RWPE2 (cell line): ENCODE measurements around the gene TCF3.

Source experiments
- ATAC-seq: fragments of 200-7000 bp; cut with Tn5 transposase; 3 replicates; pipeline ENCODE4 v1.9.1; 2021; ENCODE audit warnings: low read depth
- DNase-seq: peaks from one replicate; pipeline ENCODE4 v3.0.0-alpha.2; 2020; ENCODE audit warnings: low spot score
- H3K27ac ChIP-seq: fragments of 450-650 bp; 2 replicates; pipeline ENCODE4 v1.5.1; 2017; ENCODE audit warnings: mild to moderate bottlenecking; ENCODE audit not compliant: poor library complexity, severe bottlenecking
- H3K27me3 ChIP-seq: fragments of 250-450 bp; sonication (Bioruptor Pico); 2 replicates; pipeline ENCODE4 v1.5.1; 2021; ENCODE audit warnings: mild to moderate bottlenecking, moderate library complexity; ENCODE audit not compliant: insufficient read depth, poor library complexity, severe bottlenecking
- H3K36me3 ChIP-seq: fragments of 250-450 bp; sonication (Bioruptor Pico); 2 replicates; pipeline ENCODE4 v1.5.1; 2020; ENCODE audit warnings: low read depth, mild to moderate bottlenecking, moderate library complexity
- H3K4me1 ChIP-seq: fragments of 250-450 bp; sonication (Bioruptor Pico); 2 replicates; pipeline ENCODE4 v1.5.1; 2021; ENCODE audit warnings: mild to moderate bottlenecking, moderate library complexity; ENCODE audit not compliant: insufficient read depth, poor library complexity, severe bottlenecking
- H3K4me3 ChIP-seq: fragments of 250-450 bp; sonication (Bioruptor Pico); 2 replicates; pipeline ENCODE4 v1.5.1; 2021; ENCODE audit warnings: mild to moderate bottlenecking, moderate library complexity; ENCODE audit not compliant: severe bottlenecking
- H3K9me3 ChIP-seq: fragments of 250-450 bp; sonication (Bioruptor Pico); 2 replicates; pipeline ENCODE4 v1.5.1; 2021; ENCODE audit warnings: mild to moderate bottlenecking, moderate library complexity; ENCODE audit not compliant: severe bottlenecking
- TF ChIP-seq, protein P1 (sequence below): fragments of 450-650 bp; IDR thresholded peaks from one replicate; pipeline ENCODE4 v1.5.1; 2017; ENCODE audit warnings: mild to moderate bottlenecking, moderate library complexity; ENCODE audit not compliant: poor library complexity, severe bottlenecking

The TCF3 gene

DNA sequence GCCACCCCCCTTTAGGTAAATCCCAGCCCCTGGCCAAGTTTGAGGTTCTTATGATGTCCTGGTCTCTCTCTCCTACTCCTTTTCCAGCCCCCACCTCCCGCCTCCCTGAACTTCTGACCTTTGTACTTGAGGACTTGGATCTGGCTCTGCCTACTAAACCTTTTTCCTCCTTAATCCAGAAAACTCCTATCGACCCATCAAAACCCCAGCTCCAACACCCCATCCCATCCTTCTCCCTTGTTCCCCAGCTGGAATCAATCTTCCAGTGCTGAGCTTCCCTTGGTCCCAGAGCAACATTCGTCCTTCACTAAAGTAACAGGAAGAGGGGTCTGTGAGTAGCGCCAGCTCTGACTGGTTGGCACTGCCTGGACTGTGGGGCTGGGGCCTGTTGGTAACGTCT lies 29.9 kb downstream of the TCF3 start:
- no peak for DNase-seq
- TF ChIP-seq, protein P1, sequence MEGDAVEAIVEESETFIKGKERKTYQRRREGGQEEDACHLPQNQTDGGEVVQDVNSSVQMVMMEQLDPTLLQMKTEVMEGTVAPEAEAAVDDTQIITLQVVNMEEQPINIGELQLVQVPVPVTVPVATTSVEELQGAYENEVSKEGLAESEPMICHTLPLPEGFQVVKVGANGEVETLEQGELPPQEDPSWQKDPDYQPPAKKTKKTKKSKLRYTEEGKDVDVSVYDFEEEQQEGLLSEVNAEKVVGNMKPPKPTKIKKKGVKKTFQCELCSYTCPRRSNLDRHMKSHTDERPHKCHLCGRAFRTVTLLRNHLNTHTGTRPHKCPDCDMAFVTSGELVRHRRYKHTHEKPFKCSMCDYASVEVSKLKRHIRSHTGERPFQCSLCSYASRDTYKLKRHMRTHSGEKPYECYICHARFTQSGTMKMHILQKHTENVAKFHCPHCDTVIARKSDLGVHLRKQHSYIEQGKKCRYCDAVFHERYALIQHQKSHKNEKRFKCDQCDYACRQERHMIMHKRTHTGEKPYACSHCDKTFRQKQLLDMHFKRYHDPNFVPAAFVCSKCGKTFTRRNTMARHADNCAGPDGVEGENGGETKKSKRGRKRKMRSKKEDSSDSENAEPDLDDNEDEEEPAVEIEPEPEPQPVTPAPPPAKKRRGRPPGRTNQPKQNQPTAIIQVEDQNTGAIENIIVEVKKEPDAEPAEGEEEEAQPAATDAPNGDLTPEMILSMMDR: no peak

GRCh38 chr19:1622007-1622406 lies 30.4 kb downstream of the TCF3 start:
- Histone ChIP-seq H3K27ac (no peak overlapping the region), H3K4me1 (no peaks in the 10 kb centered on the region), H3K36me3 (peaks cover 39% of the 10 kb centered on the region)

More for the DNA sequence above, 29.9 kb downstream of the TCF3 start:
- Histone ChIP-seq H3K4me1 (no peaks in the 10 kb centered on the region), H3K27ac (no peak overlapping the region), H3K36me3 (peaks cover 37% of the 10 kb centered on the region), H3K9me3 (no peaks in the 10 kb centered on the region), H3K27me3 (no peaks in the 10 kb centered on the region), H3K4me3 (no peak overlapping the region)
- no peak for ATAC-seq

GRCh38 chr19:1621574-1621973 lies 30.8 kb downstream of the TCF3 start:
- no peaks in the 10 kb centered on the region for H3K9me3 ChIP-seq
- TF ChIP-seq, protein P1: no peak
- H3K36me3 ChIP-seq: peaks cover 43% of the 10 kb centered on the region
- DNase-seq: no peak
- no peak for ATAC-seq
- H3K27ac ChIP-seq: no peak overlapping the region
- H3K4me1 ChIP-seq: no peaks in the 10 kb centered on the region
- H3K4me3 ChIP-seq: no peak overlapping the region
- H3K27me3 ChIP-seq: no peaks in the 10 kb centered on the region

More at GRCh38 chr19:1622007-1622406, 30.4 kb downstream of the TCF3 start:
- Histone ChIP-seq H3K4me3 (no peak overlapping the region), H3K9me3 (no peaks in the 10 kb centered on the region), H3K27me3 (no peaks in the 10 kb centered on the region)
- TF ChIP-seq, protein P1: no peak
- ATAC-seq: no peak
- no peak for DNase-seq

DNA sequence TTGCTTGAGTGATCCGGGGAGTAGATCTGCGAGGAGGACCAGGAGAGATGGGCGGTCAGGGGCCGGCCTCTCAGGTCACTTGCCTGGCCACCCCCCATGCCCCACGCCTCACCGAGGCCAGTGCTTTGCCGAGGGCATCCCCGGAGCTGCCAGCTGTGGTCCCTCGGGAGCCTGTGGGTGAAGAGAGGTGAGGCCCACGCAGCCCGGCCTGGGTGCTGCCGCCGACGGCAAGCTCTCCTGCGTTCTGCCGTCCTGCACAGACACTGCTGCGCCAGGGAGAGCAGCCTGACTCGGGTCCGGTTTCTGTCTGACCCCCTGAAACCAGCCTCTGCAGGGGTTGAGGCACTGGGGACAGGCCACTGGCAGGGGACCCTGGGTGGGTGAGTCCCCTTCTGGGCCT lies 31.4 kb downstream of the TCF3 start:
- Histone ChIP-seq H3K4me3 (no peak overlapping the region), H3K9me3 (no peaks in the 10 kb centered on the region), H3K27me3 (no peaks in the 10 kb centered on the region), H3K4me1 (no peaks in the 10 kb centered on the region), H3K27ac (no peak overlapping the region), H3K36me3 (peaks cover 46% of the 10 kb centered on the region)
- TF ChIP-seq, protein P1: no peak
- ATAC-seq (no peak), DNase-seq (no peak)

- Histone ChIP-seq H3K4me3 (no peak overlapping the region), H3K36me3 (peaks cover 51% of the 10 kb centered on the region), H3K4me1 (no peaks in the 10 kb centered on the region), H3K27ac (no peak overlapping the region), H3K9me3 (no peaks in the 10 kb centered on the region), H3K27me3 (no peaks in the 10 kb centered on the region)
- DNase-seq: no peak
- no peak for ATAC-seq
- TF ChIP-seq, protein P1: no peak
Measured at GRCh38 chr19:1620502-1620901, 31.9 kb downstream of the TCF3 start.
